Urothelium cell line (cell line): ENCODE data around the gene ADGRV1.
A peak's percentile ranks its signal among the peaks of the same experiment; 100 is the strongest.
"Not testable (repeated sequence)": the region's sequence is repeated elsewhere in the genome, so short reads cannot be mapped to it uniquely, and the experiment has no call there.

Experiments used
- DNase-seq: peaks from one replicate; pipeline ENCODE4 v3.0.0; 2011; ENCODE audit warnings: low spot score, mixed read lengths
- FAIRE-seq: peaks from 2 replicates; lab custom pipeline; 2011; peaks lifted over from hg19 to GRCh38; lab: Jason Lieb, UNC

ADGRV1 gene

GRCh38 chr5:90967443-90967842 is 408.8 kb downstream of the ADGRV1 start:
- no peak for FAIRE-seq
- DNase-seq = no peak

DNA sequence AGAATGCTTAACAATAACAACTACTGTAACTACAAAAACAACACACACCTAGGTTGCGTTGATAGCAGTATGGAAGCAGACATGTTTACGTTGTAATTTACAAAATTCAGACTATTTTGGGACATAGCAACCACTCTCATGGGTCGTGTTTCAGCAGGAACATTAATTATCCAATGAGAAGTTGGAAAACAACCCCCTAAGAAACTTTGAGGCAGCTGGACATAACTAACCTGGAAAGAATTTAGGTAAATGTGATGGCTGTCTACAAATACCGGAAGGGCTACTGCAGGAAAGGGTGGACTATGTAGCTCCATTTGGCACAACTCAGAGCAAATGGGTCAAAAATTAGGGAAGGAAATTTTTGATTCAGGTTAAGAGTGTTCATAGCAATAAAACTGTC is 409.3 kb downstream of the ADGRV1 start:
- FAIRE-seq (peak; percentile 32), DNase-seq (no peak)

- no peak for FAIRE-seq
- DNase-seq = no peak
These were observed 409.7 kb downstream of the ADGRV1 start for GRCh38 chr5:90968319-90968718.

DNA sequence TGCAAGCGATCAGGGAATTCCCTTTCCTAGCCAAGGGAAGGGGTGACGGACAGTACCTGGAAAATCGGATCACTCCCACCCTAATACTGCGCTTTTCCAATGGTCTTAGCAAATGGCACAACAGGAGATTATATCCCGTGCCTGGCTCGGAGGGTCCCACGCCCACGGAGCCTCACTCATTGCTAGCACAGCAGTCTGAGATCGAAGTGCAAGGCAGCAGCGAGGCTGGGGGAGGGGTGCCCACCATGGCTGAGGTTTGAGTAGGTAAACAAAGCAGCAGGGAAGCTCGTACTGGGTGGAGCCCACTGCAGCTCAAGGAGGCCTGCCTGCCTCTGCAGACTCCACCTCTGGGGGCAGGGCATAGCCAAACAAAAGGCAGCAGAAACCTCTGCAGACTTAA is 411.3 kb downstream of the ADGRV1 start:
- not testable (repeated sequence) for DNase-seq, FAIRE-seq

GRCh38 chr5:90981177-90981576 is 422.6 kb downstream of the ADGRV1 start:
- no peak for DNase-seq

DNA sequence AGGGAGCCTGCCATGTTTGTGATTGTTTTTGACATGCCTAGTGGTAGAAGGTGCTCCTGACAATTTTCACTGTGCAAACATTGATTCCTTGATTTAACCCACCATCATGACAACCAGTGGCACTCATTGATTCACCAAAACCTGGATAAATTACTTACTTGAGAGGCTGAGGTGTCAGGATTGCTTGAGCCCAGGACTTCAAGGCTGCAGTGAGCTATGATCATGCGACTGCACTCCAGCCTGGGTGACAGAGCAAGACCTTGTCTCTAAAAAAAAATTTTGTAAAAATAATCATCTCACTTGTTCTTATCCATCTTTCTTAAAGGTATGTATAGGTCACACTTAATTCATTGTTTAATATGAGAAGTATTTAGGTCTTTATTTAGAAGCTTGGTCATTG is 423.2 kb downstream of the ADGRV1 start:
- DNase-seq (no peak), FAIRE-seq (no peak)

More at GRCh38 chr5:90981177-90981576, 422.6 kb downstream of the ADGRV1 start:
- FAIRE-seq = no peak

DNA sequence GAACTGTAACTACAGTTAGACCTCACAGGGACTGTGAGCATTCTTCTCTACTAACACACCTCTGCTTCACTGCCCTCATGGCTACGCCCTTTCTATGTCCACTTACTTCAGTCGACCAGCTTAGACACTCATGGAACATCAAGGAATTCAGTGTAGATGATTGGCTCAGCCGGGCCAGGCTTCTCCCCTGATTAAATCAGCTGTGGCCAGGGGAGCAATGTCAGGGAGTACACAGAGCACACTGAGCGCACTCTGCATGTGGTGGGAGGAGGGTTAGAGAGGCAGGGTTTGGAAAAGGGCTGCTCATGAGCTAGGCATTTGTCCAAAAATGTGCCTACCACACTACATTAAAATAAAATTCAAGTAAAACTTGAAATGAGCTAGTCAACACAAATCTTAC is 424.0 kb downstream of the ADGRV1 start:
- DNase-seq (no peak), FAIRE-seq (no peak)

GRCh38 chr5:90983148-90983547 is 424.6 kb downstream of the ADGRV1 start:
- DNase-seq (peak; percentile 5), FAIRE-seq (no peak)

DNA sequence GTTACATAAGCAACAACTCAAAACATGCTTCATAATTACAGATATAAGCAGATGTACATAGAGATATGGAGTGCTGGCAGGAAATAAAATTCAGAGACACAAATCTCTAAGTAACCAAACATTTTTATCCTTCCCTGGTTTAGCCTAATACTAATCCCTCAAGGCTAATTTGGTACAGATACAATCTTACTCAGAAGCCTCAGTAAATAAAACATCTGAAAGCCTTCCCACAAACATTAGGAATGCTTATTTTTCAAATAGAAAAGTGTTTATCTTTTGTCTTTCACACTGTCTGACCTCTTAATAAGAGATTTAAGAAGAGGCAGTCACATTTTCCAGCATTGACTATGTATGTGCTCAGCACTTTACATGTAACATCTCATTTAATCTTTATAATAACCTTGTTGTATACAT is 425.1 kb downstream of the ADGRV1 start:
- no peak for DNase-seq
- FAIRE-seq = no peak

DNA sequence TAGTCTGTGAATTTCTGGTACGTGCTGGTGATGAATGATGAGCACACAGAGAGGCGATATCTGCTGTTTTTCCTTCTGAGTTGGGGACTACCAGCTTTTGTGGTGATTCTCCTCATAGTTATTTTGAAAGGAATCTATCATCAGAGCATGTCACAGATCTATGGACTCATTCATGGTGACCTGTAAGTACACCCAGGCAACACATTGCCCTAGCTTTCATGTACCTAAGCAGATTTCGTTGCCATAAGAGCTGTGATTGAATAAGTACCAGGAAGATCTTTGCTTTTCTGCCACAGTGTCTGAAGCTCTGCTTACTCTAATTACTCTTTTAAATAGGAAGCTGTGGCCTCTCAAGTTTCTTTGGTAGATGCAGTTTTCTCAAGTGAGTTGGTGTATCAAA is 426.7 kb downstream of the ADGRV1 start:
- DNase-seq (no peak), FAIRE-seq (no peak)

- FAIRE-seq (no peak), DNase-seq (no peak)
These were observed 429.1 kb downstream of the ADGRV1 start for GRCh38 chr5:90987726-90988125.

- no peak for FAIRE-seq
- no peak for DNase-seq
These were observed 432.6 kb downstream of the ADGRV1 start for GRCh38 chr5:90991201-90991600.

GRCh38 chr5:90994796-90995195 is 436.2 kb downstream of the ADGRV1 start:
- DNase-seq (no peak), FAIRE-seq (no peak)

GRCh38 chr5:90996089-90996488 is 437.5 kb downstream of the ADGRV1 start:
- DNase-seq = no peak
- FAIRE-seq = no peak

- no peak for DNase-seq
- no peak for FAIRE-seq
These were observed 438.5 kb downstream of the ADGRV1 start for GRCh38 chr5:90997082-90997481.

- DNase-seq = no peak
- FAIRE-seq = no peak
These were observed 442.1 kb downstream of the ADGRV1 start for GRCh38 chr5:91000743-91001142.

- FAIRE-seq = no peak
- DNase-seq = no peak
These were observed 448.1 kb downstream of the ADGRV1 start for GRCh38 chr5:91006713-91007112.

DNA sequence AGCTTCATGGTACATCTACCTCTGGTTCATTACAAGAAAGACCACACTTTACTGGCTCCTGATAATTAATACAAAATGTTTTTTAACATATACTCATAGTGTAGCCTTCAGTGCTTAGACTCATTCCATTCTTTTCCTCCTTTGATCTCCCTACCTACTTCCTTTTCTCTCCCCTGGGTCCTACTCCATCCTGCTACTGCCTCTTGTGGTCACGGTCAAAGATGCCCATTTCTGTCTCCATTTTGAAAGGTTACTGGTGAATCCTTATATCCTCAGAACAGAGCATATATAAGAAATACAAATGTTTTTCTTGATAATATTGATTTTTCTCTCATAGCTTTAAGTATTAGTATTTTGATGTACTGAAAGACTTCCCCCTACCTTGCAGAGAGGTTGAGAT is 448.7 kb downstream of the ADGRV1 start:
- FAIRE-seq (no peak), DNase-seq (no peak)

DNA sequence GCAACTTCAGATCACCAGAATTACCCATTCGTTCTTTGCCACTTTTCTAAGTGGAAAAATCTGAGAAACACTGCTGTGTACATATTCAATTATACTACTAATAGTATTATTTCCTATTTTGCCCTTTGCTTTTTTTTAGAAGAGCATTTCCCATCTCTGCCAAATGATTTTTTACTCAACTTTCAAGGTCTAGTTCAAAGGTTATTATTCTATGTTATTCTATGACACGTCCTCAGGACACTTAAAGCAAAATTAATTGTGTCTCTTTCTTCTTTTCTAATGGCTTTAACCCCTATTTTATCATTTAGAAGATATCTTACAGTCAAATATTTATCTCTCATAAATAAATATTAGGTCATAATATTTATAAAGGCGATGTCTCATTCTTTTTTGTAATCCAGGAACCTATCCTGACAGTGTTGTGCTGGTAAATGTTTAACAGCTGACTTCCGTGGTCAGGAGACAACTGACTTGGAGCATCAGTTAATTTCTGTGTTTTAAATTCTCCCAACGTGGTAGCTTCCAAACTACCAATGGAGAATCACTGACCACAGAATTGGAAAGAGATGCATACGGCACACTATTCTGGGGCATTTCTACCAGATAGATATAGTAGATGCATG is 449.3 kb downstream of the ADGRV1 start:
- DNase-seq = no peak
- FAIRE-seq = no peak

DNA sequence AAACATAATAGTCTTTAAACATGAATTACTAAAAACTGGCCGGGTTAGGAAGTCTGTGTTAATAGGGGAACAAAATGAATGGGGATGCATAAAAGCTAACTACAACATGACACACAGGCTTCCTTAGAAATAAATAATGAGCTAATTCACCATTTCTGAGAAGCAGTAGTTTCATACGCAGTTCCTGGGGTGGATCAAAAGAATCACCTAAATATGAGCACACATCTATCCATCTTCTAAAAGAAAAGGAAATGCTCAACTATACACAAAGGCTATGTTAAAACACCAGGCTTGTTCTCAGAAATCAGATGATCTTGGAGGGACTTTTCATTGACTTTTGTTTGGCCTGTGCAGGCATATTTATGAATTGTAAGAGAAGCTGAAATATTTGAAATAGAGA is 451.5 kb downstream of the ADGRV1 start:
- DNase-seq (no peak), FAIRE-seq (no peak)

DNA sequence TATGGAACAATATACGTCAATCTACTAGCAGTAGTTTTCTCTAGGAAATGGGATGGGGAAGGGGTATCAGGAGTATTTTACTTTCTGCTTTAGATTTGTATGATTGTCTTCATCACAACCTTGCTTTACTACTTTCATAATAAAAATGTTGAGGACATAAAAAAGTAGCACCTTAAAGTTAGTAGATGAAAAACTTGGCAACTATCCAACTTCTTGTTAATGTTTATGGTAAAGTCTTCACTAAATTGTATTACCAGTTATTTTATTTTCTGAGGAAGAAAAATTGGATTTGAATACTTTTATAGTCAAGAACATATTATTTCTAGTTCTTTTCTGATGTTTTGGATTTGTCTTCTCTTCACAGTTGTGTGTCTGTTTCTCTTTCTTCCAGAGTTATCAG is 452.4 kb downstream of the ADGRV1 start:
- FAIRE-seq (no peak), DNase-seq (no peak)

DNA sequence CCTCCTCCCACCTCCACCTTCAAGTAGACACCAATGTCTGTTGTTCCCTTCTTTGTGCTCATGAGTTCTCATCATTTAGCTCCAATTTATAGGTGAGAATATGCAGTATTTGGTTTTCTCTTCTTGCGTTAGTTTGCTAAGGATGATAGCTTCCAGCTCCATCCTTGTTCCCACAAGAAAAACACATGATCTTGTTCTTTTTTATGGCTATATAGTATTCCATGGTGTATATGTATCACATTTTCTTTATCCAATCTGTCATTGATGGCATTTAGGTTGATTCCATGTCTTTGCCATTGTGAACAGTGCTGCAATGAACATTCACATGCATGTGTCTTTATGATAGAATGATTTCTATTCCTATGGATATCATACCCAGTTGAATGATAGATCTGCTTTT is 454.3 kb downstream of the ADGRV1 start:
- not testable (repeated sequence) for DNase-seq, FAIRE-seq

GRCh38 chr5:91016322-91016721 is 457.7 kb downstream of the ADGRV1 start:
- DNase-seq = no peak
- FAIRE-seq = no peak
